ENCODE results near the gene DYRK1B. TPM values are rescaled to one million over a fixed set of nuclear protein-coding genes. Genes with fewer than 3 reads are reported as not detected.

Gene DYRK1B
- total RNA-seq, 1 experiment from 2014 or later, result 12.2 TPM

DNA sequence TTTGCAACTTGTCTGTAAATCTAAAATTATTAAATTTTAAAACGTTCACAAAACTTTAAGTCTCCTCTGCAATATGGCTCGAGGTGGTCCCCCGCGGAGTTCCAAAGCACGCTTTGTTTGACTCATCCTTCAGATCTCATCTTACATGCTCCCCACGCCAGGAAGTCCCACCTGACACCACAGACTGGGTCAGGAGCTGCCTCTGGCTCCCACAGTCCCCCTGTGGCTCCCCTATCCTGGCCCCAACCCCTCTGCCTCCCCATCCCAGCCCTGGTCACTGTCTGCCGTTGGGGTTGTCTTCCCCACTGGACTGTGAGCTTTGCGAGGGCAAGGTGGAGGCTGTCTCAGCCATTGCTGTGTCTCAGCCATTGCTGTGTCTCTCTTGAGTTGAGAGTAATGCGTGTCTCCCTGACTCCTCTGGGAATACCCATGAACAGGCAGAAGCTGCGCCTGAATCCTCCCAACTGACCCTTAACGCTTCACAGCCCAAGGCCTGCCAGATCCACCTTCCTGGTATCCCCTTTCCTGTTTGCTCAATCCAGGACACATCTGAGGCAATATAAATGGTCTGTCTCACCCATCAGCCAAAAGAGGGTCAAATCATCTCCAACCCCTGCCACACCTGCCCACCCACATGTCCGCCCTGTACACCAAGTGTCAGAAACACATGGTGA lies 15.9 kb downstream of the DYRK1B start:
- H3K36me3 Mint-ChIP-seq, result no peaks in the 10 kb centered on the region
- no peak for TF ChIP-seq FOXP1 (CRISPR knock-in tag; IDR thresholded peaks at IDR 0.05; ENCODE audit: borderline replicate concordance)
- TF ChIP-seq, protein P1, sequence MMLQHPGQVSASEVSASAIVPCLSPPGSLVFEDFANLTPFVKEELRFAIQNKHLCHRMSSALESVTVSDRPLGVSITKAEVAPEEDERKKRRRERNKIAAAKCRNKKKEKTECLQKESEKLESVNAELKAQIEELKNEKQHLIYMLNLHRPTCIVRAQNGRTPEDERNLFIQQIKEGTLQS (CRISPR knock-in tag; conservative IDR thresholded peaks at IDR 0.05), result no peak
- TF ChIP-seq, protein P2, sequence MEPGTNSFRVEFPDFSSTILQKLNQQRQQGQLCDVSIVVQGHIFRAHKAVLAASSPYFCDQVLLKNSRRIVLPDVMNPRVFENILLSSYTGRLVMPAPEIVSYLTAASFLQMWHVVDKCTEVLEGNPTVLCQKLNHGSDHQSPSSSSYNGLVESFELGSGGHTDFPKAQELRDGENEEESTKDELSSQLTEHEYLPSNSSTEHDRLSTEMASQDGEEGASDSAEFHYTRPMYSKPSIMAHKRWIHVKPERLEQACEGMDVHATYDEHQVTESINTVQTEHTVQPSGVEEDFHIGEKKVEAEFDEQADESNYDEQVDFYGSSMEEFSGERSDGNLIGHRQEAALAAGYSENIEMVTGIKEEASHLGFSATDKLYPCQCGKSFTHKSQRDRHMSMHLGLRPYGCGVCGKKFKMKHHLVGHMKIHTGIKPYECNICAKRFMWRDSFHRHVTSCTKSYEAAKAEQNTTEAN (CRISPR knock-in tag; IDR thresholded peaks at IDR 0.05), result no peak
- TF ChIP-seq SOX15 (CRISPR knock-in tag; IDR thresholded peaks at IDR 0.05), result no peak
- no peak for TF ChIP-seq ESRRA (CRISPR knock-in tag; IDR thresholded peaks at IDR 0.05; ENCODE audit: borderline replicate concordance)
- no peak for TF ChIP-seq MXD4 (CRISPR knock-in tag; IDR thresholded peaks at IDR 0.05; ENCODE audit: borderline replicate concordance)
- TF ChIP-seq, protein P3, sequence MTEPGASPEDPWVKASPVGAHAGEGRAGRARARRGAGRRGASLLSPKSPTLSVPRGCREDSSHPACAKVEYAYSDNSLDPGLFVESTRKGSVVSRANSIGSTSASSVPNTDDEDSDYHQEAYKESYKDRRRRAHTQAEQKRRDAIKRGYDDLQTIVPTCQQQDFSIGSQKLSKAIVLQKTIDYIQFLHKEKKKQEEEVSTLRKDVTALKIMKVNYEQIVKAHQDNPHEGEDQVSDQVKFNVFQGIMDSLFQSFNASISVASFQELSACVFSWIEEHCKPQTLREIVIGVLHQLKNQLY (CRISPR knock-in tag; IDR thresholded peaks at IDR 0.05), result no peak
- no peak for TF ChIP-seq JUN (CRISPR knock-in tag; IDR thresholded peaks at IDR 0.05)
- TF ChIP-seq ZNF232 (CRISPR knock-in tag; IDR thresholded peaks at IDR 0.05), result no peak
- TF ChIP-seq GRHL2 (CRISPR knock-in tag; IDR thresholded peaks at IDR 0.05; ENCODE audit: insufficient replicate concordance, severe bottlenecking), result no peak
- no peak for TF ChIP-seq FOXJ3 (CRISPR knock-in tag; IDR thresholded peaks at IDR 0.05; ENCODE audit: borderline replicate concordance)
- no peak for TF ChIP-seq ZNF423 (CRISPR knock-in tag; IDR thresholded peaks at IDR 0.05)
- TF ChIP-seq RORB (CRISPR knock-in tag; IDR thresholded peaks at IDR 0.05), result no peak
- TF ChIP-seq HMGXB4 (CRISPR knock-in tag; IDR thresholded peaks at IDR 0.05), result no peak
- H3K4me3 Mint-ChIP-seq, result no peak overlapping the region
- no peaks in the 10 kb centered on the region for H3K9me3 Mint-ChIP-seq
- CTCF ChIA-PET, result interaction anchor here (1.5 kb wide), 1 partner anchor 25 kb away, joined by 5 read pairs; no protein-coding TSS in a partner anchor
- 0 out of 2 replicates have a peak, but pooled peaks cover 3% of the 10 kb centered on the region for H3K4me1 Mint-ChIP-seq
- POLR2A ChIA-PET, result no interaction called here
- DNase-seq (ENCODE audit: low spot score) (no peak), ATAC-seq (no peak)
- no peak overlapping the region for H3K27ac Mint-ChIP-seq
- H3K27me3 Mint-ChIP-seq (ENCODE audit: low read depth), result no peaks in the 10 kb centered on the region

DNA sequence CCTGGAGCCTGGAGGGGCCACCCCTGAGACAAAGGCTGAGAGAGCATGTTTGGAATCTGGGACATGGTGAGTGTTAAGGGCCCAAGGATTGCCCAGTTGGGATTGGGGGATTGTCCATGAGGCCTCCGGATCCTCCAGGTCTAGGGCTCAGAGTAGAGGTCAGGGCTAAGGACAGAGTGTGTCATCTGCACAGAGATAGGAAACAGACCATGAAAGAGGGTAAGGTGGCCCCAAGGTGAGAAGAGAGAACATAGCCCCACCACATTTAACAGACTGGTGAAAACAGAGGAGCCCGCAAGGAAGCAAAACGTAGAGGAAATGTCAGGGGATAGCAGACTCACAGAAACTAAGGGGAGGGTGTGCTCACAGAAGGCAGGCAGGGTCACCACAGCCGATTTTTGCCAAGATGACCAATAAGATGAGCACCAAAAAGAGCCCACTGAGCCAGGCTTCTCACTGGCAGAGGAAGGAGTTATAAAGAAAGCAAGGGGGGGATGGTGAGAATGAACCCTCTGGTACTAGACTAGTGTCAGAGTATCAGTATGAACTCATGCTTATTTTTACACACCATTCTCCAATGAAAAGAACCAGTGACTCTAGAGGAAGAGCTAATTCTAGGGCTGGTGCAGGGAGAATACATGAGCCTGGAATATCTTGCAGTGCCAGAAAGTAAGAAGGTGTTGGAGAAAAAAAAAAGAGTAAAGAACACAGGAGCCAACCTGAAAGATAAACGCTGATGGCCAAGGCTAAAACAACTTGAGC lies 17.5 kb downstream of the DYRK1B start:
- POLR2A ChIA-PET, result no interaction called here

More for the DNA sequence above, 17.5 kb downstream of the DYRK1B start:
- TF ChIP-seq ZNF423 (CRISPR knock-in tag; IDR thresholded peaks at IDR 0.05) (no peak), NR2C2 (CRISPR knock-in tag; IDR thresholded peaks at IDR 0.05) (no peak), TEAD4 (CRISPR knock-in tag; IDR thresholded peaks at IDR 0.05) (no peak), ZNF263 (CRISPR knock-in tag; IDR thresholded peaks at IDR 0.05; ENCODE audit: low read depth) (no peak), FOXJ3 (CRISPR knock-in tag; IDR thresholded peaks at IDR 0.05; ENCODE audit: borderline replicate concordance) (no peak), NFYB (CRISPR knock-in tag; conservative IDR thresholded peaks at IDR 0.05; ENCODE audit: low read depth) (no peak), CREB1 (CRISPR knock-in tag; IDR thresholded peaks at IDR 0.05) (no peak), ATF2 (CRISPR knock-in tag; IDR thresholded peaks at IDR 0.05; ENCODE audit: borderline replicate concordance, low read depth) (no peak), EMX1 (CRISPR knock-in tag; IDR thresholded peaks at IDR 0.05) (no peak), FOXP1 (CRISPR knock-in tag; IDR thresholded peaks at IDR 0.05; ENCODE audit: borderline replicate concordance) (no peak), MXD4 (CRISPR knock-in tag; IDR thresholded peaks at IDR 0.05; ENCODE audit: borderline replicate concordance) (no peak), CBFB (CRISPR knock-in tag; IDR thresholded peaks at IDR 0.05; ENCODE audit: low read depth) (no peak), ZNF671 (CRISPR knock-in tag; IDR thresholded peaks at IDR 0.05) (no peak)
- TF ChIP-seq, protein P4, sequence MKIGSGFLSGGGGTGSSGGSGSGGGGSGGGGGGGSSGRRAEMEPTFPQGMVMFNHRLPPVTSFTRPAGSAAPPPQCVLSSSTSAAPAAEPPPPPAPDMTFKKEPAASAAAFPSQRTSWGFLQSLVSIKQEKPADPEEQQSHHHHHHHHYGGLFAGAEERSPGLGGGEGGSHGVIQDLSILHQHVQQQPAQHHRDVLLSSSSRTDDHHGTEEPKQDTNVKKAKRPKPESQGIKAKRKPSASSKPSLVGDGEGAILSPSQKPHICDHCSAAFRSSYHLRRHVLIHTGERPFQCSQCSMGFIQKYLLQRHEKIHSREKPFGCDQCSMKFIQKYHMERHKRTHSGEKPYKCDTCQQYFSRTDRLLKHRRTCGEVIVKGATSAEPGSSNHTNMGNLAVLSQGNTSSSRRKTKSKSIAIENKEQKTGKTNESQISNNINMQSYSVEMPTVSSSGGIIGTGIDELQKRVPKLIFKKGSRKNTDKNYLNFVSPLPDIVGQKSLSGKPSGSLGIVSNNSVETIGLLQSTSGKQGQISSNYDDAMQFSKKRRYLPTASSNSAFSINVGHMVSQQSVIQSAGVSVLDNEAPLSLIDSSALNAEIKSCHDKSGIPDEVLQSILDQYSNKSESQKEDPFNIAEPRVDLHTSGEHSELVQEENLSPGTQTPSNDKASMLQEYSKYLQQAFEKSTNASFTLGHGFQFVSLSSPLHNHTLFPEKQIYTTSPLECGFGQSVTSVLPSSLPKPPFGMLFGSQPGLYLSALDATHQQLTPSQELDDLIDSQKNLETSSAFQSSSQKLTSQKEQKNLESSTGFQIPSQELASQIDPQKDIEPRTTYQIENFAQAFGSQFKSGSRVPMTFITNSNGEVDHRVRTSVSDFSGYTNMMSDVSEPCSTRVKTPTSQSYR (CRISPR knock-in tag; IDR thresholded peaks at IDR 0.05), result no peak
- ATAC-seq (no peak), DNase-seq (ENCODE audit: low spot score) (no peak)
- Mint-ChIP-seq H3K4me3 (no peak overlapping the region), H3K9me3 (no peaks in the 10 kb centered on the region), H3K36me3 (no peaks in the 10 kb centered on the region), H3K4me1 (0 out of 2 replicates have a peak, but pooled peaks cover 3% of the 10 kb centered on the region), H3K27me3 (ENCODE audit: low read depth) (peaks cover under 1% of the 10 kb centered on the region; the same call in 1 of the 2 replicates), H3K27ac (no peak overlapping the region)
- CTCF ChIA-PET, result no interaction called here

All from WTC11 (cell line).